Sigmoid colon (tissue), 4 donors: ENCODE data around the gene RASSF6.

ENCODE experiments used
- EP300 ChIP-seq, 4 donors: sonication (generic); formaldehyde crosslinking; IDR thresholded peaks; one replicate each; pipeline ENCODE4 v1.6.1; 2017; ENCODE audit warnings: antibody characterized with exemption in 4 of 4
- POLR2A ChIP-seq, 2 donors: fragments of 450-650 bp; IDR thresholded peaks; one replicate each; pipeline ENCODE4 v1.6.1; 2016; ENCODE audit warnings: antibody characterized with exemption in 2 of 2, mild to moderate bottlenecking in 2 of 2, moderate library complexity in 2 of 2
- TF ChIP-seq, protein P1 (sequence below), 4 experiments: fragments of 450-650 bp in 3 of 4; fragments of 200-600 bp in 1 of 4; IDR thresholded peaks; one replicate each; pipeline ENCODE4 v1.5.1; 2016 to 2019; ENCODE audit warnings: antibody characterized with exemption in 4 of 4, mild to moderate bottlenecking in 3 of 4, moderate library complexity in 2 of 4

DNA sequence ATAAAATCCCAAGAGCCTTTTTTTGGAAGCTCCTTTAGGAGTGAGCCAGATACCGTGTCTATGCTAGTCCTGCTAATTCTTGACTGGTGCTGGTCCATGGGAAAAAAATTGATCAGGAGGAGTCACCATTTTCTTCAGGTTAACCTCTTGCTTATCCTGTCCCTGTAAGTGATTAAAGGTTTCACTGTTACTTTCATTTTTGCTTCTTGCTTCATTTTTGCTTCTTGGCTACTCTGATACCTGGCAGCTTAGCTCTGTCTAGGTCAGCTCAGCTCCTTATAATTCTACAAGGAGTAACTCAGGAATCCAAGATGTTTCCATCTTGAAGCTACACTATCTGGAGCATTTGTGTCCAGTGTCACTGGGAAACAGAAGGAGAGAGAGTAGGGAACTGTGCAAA is 93.0 kb downstream of the RASSF6 start:
- TF ChIP-seq, protein P1, sequence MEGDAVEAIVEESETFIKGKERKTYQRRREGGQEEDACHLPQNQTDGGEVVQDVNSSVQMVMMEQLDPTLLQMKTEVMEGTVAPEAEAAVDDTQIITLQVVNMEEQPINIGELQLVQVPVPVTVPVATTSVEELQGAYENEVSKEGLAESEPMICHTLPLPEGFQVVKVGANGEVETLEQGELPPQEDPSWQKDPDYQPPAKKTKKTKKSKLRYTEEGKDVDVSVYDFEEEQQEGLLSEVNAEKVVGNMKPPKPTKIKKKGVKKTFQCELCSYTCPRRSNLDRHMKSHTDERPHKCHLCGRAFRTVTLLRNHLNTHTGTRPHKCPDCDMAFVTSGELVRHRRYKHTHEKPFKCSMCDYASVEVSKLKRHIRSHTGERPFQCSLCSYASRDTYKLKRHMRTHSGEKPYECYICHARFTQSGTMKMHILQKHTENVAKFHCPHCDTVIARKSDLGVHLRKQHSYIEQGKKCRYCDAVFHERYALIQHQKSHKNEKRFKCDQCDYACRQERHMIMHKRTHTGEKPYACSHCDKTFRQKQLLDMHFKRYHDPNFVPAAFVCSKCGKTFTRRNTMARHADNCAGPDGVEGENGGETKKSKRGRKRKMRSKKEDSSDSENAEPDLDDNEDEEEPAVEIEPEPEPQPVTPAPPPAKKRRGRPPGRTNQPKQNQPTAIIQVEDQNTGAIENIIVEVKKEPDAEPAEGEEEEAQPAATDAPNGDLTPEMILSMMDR (IDR thresholded peaks at IDR 0.05), result no peak
- TF ChIP-seq POLR2A (IDR thresholded peaks at IDR 0.05), result no peak
- TF ChIP-seq EP300 (IDR thresholded peaks at IDR 0.05), result no peak
